ENCODE results near the gene JUND. TPM values are rescaled to one million over a fixed set of nuclear protein-coding genes. Genes with fewer than 3 reads are reported as not detected.

Gene JUND
- total RNA-seq, 1 experiment from 2014 or later, result 103 TPM

DNA sequence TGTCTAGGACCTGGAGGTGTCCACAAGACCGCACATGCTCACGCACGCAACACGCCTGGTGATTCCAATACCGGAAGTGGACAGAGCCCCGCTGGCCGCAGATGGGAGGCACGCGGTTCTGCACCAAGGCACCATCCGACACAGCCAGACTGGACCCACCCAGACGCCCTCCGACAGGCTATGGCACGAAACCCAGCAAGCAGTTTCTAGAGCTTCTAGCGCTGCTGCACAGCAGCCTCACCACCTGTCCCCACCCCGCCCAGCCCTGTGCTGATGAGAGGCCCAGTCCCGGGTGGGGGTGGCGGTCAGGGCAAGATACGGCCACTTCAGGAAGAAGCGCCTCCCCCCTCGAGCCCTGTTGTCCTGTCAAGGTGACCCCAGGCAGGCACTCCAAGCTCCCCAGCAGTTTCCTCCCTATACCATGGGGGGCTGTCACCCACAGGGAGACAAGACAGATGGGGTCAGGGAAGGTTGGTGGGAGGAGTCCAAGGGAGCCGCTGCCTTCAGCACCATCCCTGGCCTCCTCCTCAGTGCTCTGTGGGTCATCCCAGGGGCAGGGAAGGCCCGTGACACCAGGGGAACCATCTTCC lies 30.2 kb upstream of the JUND start:
- H3K4me2 ChIP-seq (ENCODE audit: insufficient read depth, insufficient read length, low read length), result no peak overlapping the region
- Mint-ChIP-seq H3K27me3 (ENCODE audit: low read depth) (no peaks in the 10 kb centered on the region), H3K9me3 (no peaks in the 10 kb centered on the region), H3K36me3 (ENCODE audit: insufficient read depth in 1 of 3, low read depth in 3 of 3) (peaks cover 30 to 83% (median 69%) of the 10 kb centered on the region in 3 experiments), H3K4me1 (peaks cover 4 to 11% of the 10 kb centered on the region in 2 experiments; a peak in 3 of 4 replicates), H3K4me3 (no peak overlapping the region), H3K27ac (no peak overlapping the region)
- no peaks in the 10 kb centered on the region for H3K79me2 ChIP-seq (ENCODE audit: insufficient read depth, low read length)
- no peak overlapping the region for H4K91ac ChIP-seq (ENCODE audit: insufficient read length, low read depth, low read length)
- H3K4ac ChIP-seq (ENCODE audit: low read depth, low read length), result no peak overlapping the region
- H3K18ac ChIP-seq (ENCODE audit: insufficient read length, low read depth, low read length), result no peak overlapping the region
- no peak overlapping the region for H2BK12ac ChIP-seq (ENCODE audit: insufficient read length, low read depth, low read length)
- H2BK15ac ChIP-seq (ENCODE audit: low read depth, low read length), result no peak overlapping the region
- H3K23ac ChIP-seq (ENCODE audit: insufficient read length, low read depth, low read length), result no peak overlapping the region
- H3K14ac ChIP-seq (ENCODE audit: insufficient read depth, low read length), result no peak overlapping the region
- no peaks in the 10 kb centered on the region for H3K9me3 ChIP-seq (ENCODE audit: control insufficient read depth, low read depth, low read length)
- no CpG with 5 or more reads among the region's 22 CpGs for WGBS (ENCODE audit: extremely low coverage, insufficient read length, low lambda C conversion rate)
- no peak overlapping the region for H4K8ac ChIP-seq (replicated peaks; ENCODE audit: insufficient read length, low read depth, low read length)
- no peak overlapping the region for H3T11ph ChIP-seq (ENCODE audit: low read length)
- no peaks in the 10 kb centered on the region for H3K79me1 ChIP-seq (ENCODE audit: insufficient read depth, low read depth, low read length, poor library complexity, severe bottlenecking)
- no peak overlapping the region for H2BK20ac ChIP-seq (ENCODE audit: low read depth, low read length, poor library complexity, severe bottlenecking)
- no peak overlapping the region for H3K9ac ChIP-seq (ENCODE audit: extremely low read depth, insufficient read length, low read length)
- no peak overlapping the region for H3K27ac ChIP-seq (ENCODE audit: insufficient read length, low read depth, low read length)
- H3K56ac ChIP-seq (ENCODE audit: insufficient read length, low read depth, low read length), result no peak overlapping the region
- H4K20me1 ChIP-seq (ENCODE audit: control insufficient read depth, insufficient read depth, insufficient read length), result no peaks in the 10 kb centered on the region
- no peak overlapping the region for H2BK5ac ChIP-seq (ENCODE audit: insufficient read length, low read length)
- TF ChIP-seq, protein P1, sequence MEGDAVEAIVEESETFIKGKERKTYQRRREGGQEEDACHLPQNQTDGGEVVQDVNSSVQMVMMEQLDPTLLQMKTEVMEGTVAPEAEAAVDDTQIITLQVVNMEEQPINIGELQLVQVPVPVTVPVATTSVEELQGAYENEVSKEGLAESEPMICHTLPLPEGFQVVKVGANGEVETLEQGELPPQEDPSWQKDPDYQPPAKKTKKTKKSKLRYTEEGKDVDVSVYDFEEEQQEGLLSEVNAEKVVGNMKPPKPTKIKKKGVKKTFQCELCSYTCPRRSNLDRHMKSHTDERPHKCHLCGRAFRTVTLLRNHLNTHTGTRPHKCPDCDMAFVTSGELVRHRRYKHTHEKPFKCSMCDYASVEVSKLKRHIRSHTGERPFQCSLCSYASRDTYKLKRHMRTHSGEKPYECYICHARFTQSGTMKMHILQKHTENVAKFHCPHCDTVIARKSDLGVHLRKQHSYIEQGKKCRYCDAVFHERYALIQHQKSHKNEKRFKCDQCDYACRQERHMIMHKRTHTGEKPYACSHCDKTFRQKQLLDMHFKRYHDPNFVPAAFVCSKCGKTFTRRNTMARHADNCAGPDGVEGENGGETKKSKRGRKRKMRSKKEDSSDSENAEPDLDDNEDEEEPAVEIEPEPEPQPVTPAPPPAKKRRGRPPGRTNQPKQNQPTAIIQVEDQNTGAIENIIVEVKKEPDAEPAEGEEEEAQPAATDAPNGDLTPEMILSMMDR (conservative IDR thresholded peaks at IDR 0.05), result no peak
- DNase-seq, result no peak
- H3K23me2 ChIP-seq (ENCODE audit: insufficient read length, low read depth, low read length, poor library complexity, severe bottlenecking), result no peaks in the 10 kb centered on the region
- H3K27me3 ChIP-seq (ENCODE audit: insufficient read depth, low read length), result no peaks in the 10 kb centered on the region
- H3K4me1 ChIP-seq (ENCODE audit: insufficient read depth, low read length), result no peaks in the 10 kb centered on the region
- H4K5ac ChIP-seq (ENCODE audit: insufficient read length, low read depth, low read length), result no peak overlapping the region
- H2AK5ac ChIP-seq (ENCODE audit: insufficient read length, low read length), result no peak overlapping the region
- H2AFZ ChIP-seq (ENCODE audit: low read length), result no peak overlapping the region
- H2BK120ac ChIP-seq (ENCODE audit: low read depth, low read length, poor library complexity, severe bottlenecking), result no peak overlapping the region

All from H9 (cell line).